Activated CD8-positive, alpha-beta T cell treated with anti-CD3 and anti-CD28 coated beads for 36 hours (primary cell): ENCODE results near the gene RAB42. TPM values are rescaled to one million over a fixed set of nuclear protein-coding genes. Genes with fewer than 3 reads are reported as not detected.
"Not testable (repeated sequence)": the region's sequence is repeated elsewhere in the genome, so short reads cannot be mapped to it uniquely, and the experiment has no call there.

ENCODE experiments used
- ATAC-seq: fragments of 200-7000 bp; cut with Tn5 transposase; one replicate; pipeline ENCODE4 v1.10.0; 2021; ENCODE audit warnings: mild to moderate bottlenecking, moderate library complexity
- CTCF ChIA-PET: fragments of 350-600 bp; sonication (Branson Sonifier 250); formaldehyde crosslinking; loops from one replicate; lab custom pipeline; 2021; ENCODE audit warnings: antibody characterized with exemption; lab: Charles Lee
- POLR2A ChIA-PET: fragments of 350-600 bp; sonication (Branson Sonifier 250); formaldehyde crosslinking; loops from one replicate; lab custom pipeline; 2021; ENCODE audit warnings: antibody characterized with exemption; lab: Charles Lee
- DNase-seq: peaks from one replicate; pipeline ENCODE4 v3.0.0-alpha.2; 2020
- H3K27ac Mint-ChIP-seq: one replicate; pipeline ENCODE4 v1.8.0; 2021; ENCODE audit warnings: mild to moderate bottlenecking, mixed read lengths
- H3K27me3 Mint-ChIP-seq: one replicate; pipeline ENCODE4 v1.8.0; 2021; ENCODE audit warnings: mixed read lengths
- H3K36me3 Mint-ChIP-seq: one replicate; pipeline ENCODE4 v1.8.0; 2021; ENCODE audit warnings: low read depth, mixed read lengths
- H3K4me1 Mint-ChIP-seq: one replicate; pipeline ENCODE4 v1.8.0; 2021; ENCODE audit warnings: low read depth, mixed read lengths
- H3K4me3 Mint-ChIP-seq: one replicate; pipeline ENCODE4 v1.8.0; 2021; ENCODE audit warnings: mild to moderate bottlenecking, moderate library complexity, mixed read lengths
- H3K9me3 Mint-ChIP-seq: one replicate; pipeline ENCODE4 v1.8.0; 2021; ENCODE audit warnings: mixed read lengths
- intact Hi-C: fragments of 100-400 bp; cut with micrococcal nuclease; formaldehyde crosslinking; loops from one replicate; pipeline ENCODE4 v1.10.0; 2022
- total RNA-seq, 2 experiments: library from RNA; stranded (reverse); gene quantifications; one replicate each; pipeline ENCODE4 v1.2.3, GENCODE V29; 2021
- TF ChIP-seq, protein P1 (sequence below): fragments of 200-600 bp; IDR thresholded peaks from one replicate; pipeline ENCODE4 v1.8.0; 2022; ENCODE audit warnings: antibody characterized with exemption, mild to moderate bottlenecking

Gene RAB42
- total RNA-seq, 2 experiments from 2014 or later: not detected

DNA sequence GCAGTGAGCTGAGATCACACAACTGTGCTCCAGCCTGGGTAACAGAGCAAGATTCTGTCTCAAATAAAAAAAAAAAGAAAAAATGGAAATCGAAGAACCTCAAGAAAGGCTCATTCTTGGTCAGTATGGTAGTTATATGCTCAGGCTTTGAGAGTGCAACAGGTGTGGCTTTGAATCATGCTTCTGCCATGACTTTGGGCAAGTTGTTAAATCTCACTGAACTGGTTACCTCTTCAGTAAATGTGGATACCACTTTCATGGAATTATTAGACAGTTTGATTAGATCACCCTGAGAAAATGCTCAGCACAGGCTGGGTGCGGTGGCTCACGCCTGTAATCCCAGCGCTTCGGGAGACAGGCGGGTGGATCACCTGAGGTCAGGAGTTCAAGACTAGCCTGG is 26.3 kb upstream of the RAB42 start:
- DNase-seq: no peak
- Mint-ChIP-seq H3K4me3 (no peak overlapping the region), H3K27ac (no peak overlapping the region), H3K4me1 (no peaks in the 10 kb centered on the region), H3K27me3 (no peaks in the 10 kb centered on the region), H3K9me3 (no peaks in the 10 kb centered on the region), H3K36me3 (peaks cover 39% of the 10 kb centered on the region)
- CTCF ChIA-PET: no interaction called here
- TF ChIP-seq, protein P1, sequence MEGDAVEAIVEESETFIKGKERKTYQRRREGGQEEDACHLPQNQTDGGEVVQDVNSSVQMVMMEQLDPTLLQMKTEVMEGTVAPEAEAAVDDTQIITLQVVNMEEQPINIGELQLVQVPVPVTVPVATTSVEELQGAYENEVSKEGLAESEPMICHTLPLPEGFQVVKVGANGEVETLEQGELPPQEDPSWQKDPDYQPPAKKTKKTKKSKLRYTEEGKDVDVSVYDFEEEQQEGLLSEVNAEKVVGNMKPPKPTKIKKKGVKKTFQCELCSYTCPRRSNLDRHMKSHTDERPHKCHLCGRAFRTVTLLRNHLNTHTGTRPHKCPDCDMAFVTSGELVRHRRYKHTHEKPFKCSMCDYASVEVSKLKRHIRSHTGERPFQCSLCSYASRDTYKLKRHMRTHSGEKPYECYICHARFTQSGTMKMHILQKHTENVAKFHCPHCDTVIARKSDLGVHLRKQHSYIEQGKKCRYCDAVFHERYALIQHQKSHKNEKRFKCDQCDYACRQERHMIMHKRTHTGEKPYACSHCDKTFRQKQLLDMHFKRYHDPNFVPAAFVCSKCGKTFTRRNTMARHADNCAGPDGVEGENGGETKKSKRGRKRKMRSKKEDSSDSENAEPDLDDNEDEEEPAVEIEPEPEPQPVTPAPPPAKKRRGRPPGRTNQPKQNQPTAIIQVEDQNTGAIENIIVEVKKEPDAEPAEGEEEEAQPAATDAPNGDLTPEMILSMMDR: no peak
- POLR2A ChIA-PET: interaction anchor here (15.5 kb wide), 1 partner anchor 12 kb away, joined by 264 read pairs; no protein-coding TSS in a partner anchor
- no peak for ATAC-seq
- intact Hi-C loops: no loop called here

DNA sequence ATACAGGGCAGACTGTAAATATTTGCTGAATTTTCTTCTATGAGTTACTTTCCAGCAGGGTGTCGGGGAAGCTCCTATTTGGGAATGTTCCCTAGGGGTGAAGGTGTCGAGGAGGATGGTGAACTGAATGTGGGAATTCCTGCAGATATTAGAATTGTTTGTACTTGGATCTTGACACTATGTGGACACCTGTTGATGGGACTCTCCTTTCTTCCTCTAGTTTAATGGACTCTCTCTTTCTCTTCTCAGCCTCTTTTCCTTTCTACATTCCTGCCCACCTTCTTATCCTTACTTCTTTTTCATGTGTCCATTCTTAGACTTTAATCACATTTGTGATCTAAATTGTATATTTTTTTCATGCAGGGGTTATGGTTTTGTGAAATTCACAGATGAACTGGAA is 25.1 kb upstream of the RAB42 start:
- TF ChIP-seq, protein P1: no peak
- ATAC-seq: no peak
- Mint-ChIP-seq H3K4me3 (no peak overlapping the region), H3K36me3 (peaks cover 38% of the 10 kb centered on the region), H3K27me3 (no peaks in the 10 kb centered on the region), H3K4me1 (no peaks in the 10 kb centered on the region), H3K9me3 (no peaks in the 10 kb centered on the region), H3K27ac (no peak overlapping the region)
- POLR2A ChIA-PET: interaction anchor here (1.1 to 1.4 kb wide), 2 partner anchors 11 to 15 kb away, joined by 8 to 10 read pairs; no protein-coding TSS in a partner anchor
- no peak for DNase-seq
- intact Hi-C loops: no loop called here
- CTCF ChIA-PET: interaction anchor here (1.0 kb wide), 1 partner anchor 12 kb away, joined by 4 read pairs; no protein-coding TSS in a partner anchor

DNA sequence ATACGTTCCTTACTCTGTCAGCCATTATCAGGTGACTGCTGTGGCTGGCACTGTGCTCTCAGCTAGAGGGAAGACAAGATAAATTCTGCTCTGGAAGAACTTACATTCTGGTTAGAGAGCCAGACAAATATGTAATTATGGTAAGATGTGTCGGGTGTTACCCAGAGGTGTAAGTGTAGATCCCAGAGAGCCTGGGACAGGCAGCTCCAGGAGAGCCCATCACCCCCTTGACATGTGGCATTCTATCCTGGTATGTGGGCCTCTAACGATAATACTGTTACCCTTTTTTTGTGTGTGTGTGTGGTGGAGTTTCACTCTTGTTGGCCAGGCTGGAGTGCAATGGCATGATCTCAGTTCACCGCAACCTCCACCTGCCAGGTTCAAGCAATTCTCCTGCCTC is 20.2 kb upstream of the RAB42 start:
- no peak overlapping the region for H3K27ac Mint-ChIP-seq
- ChIA-PET CTCF (interaction anchor here (1.3 kb wide), 1 partner anchor 10 kb away, joined by 3 read pairs; no protein-coding TSS in a partner anchor), POLR2A (interaction anchor here (1.4 to 4.6 kb wide), 3 partner anchors 10 to 19 kb away, joined by 3 to 35 read pairs (median 7); partner anchors contain the start of gene TRNAU1AP)
- no peak overlapping the region for H3K4me3 Mint-ChIP-seq
- H3K9me3 Mint-ChIP-seq: no peaks in the 10 kb centered on the region
- H3K4me1 Mint-ChIP-seq: no peaks in the 10 kb centered on the region
- DNase-seq: no peak
- no peak for ATAC-seq
- peaks cover 26% of the 10 kb centered on the region for H3K36me3 Mint-ChIP-seq
- TF ChIP-seq, protein P1: no peak
- H3K27me3 Mint-ChIP-seq: no peaks in the 10 kb centered on the region
- intact Hi-C loops: no loop called here

DNA sequence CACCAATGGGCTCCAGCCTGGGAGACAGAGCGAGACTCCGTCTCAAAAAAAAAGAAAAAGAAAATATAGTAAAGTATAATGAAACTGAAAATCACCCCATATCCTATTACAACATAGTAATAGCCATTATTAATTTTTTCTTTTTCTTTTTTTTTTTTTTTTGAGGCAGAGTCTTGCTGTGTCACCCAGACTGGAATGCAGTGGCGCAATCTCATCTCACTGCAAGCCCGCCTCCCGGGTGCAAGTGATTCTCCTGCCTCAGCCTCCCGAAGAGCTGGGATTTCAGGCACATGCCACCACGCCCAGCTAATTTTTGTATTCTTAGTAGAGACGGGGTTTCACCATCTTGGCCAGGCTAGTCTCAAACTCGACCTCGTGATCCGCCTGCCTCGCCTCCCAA is 19.2 kb upstream of the RAB42 start:
- intact Hi-C loops, H3K27me3 Mint-ChIP-seq, H3K9me3 Mint-ChIP-seq, H3K4me3 Mint-ChIP-seq, CTCF ChIA-PET, H3K27ac Mint-ChIP-seq, ATAC-seq, H3K4me1 Mint-ChIP-seq, DNase-seq: not testable (repeated sequence)
- H3K36me3 Mint-ChIP-seq: peaks cover 28% of the 10 kb centered on the region
- POLR2A ChIA-PET: interaction anchor here (0.6 to 10.5 kb wide), 3 partner anchors 15 to 62 kb away, joined by 3 to 264 read pairs (median 3); partner anchors contain the start of gene TRNAU1AP

DNA sequence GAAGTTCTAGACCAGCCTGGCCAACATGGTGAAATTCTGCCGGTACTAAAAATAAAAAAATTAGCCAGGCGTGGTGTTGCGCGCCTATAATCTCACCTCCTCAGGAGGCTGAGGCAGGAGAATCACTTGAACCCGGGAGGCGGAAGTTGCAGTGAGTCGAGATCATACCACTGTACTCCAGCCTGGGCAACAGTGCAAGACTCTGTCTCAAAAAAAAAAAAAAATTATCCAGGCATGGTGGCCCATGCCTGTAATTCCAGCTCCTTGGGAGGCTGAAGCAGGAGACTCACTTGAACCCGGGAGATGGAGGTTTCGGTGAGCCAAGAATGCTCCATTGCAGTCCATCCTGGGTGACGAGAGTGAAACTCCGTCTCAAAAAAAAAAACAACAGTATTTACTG is 18.5 kb upstream of the RAB42 start:
- H3K27me3 Mint-ChIP-seq: no peaks in the 10 kb centered on the region
- H3K4me3 Mint-ChIP-seq: no peak overlapping the region
- TF ChIP-seq, protein P1: no peak
- intact Hi-C loops: no loop called here
- ChIA-PET CTCF (no interaction called here), POLR2A (interaction anchor here (0.7 to 10.5 kb wide), 2 partner anchors 15 to 61 kb away, joined by 3 to 264 read pairs; partner anchors contain the start of gene TRNAU1AP)
- ATAC-seq (no peak), DNase-seq (no peak)
- H3K4me1 Mint-ChIP-seq: peaks cover 5% of the 10 kb centered on the region
- H3K27ac Mint-ChIP-seq: no peak overlapping the region
- H3K9me3 Mint-ChIP-seq: no peaks in the 10 kb centered on the region
- H3K36me3 Mint-ChIP-seq: peaks cover 29% of the 10 kb centered on the region
